ENCODE measurements around the gene FAM167B. TPM values are rescaled to one million over a fixed set of nuclear protein-coding genes. Genes with fewer than 3 reads are reported as not detected.
"Not testable (repeated sequence)": the region's sequence is repeated elsewhere in the genome, so short reads cannot be mapped to it uniquely, and the experiment has no call there.

Gene FAM167B
- total and polyA plus RNA-seq, 8 donors: 1.6 to 36.8 (median 4.7) TPM; not detected in 3

GRCh38 chr1:32291145-32291707 is 44.2 kb downstream of the FAM167B start:
- TF ChIP-seq EP300 (IDR thresholded peaks at IDR 0.05): no peak
- no peak for TF ChIP-seq POLR2A (IDR thresholded peaks at IDR 0.05)
- intact Hi-C loops (cut with DNase I; ENCODE audit: low total_unique reads): no loop called here
- Histone ChIP-seq H3K4me1 (peaks cover 10 to 60% (median 42%) of the 10 kb centered on the region in 4 donors), H3K36me3 (peaks cover 0 to 2% (median 0%) of the 10 kb centered on the region in 4 donors), H3K27ac (peak overlapping the region; percentile 89 to 93 (median 91)), H3K27me3 (no peaks in the 10 kb centered on the region), H3K4me3 (peak overlapping the region; percentile 66 to 87 (median 83)), H3K9me3 (no peaks in the 10 kb centered on the region)
- peak in 1 of 2 donors; percentile 43 for DNase-seq
- 29 to 40% (median 36%) methylated on average over 10 of the region's 10 CpGs for WGBS, 5 donors

- peak within 1 kb of the TSS; percentile 89 to 93 (median 91) for H3K27ac ChIP-seq
- intact Hi-C loops (cut with DNase I; ENCODE audit: low total_unique reads): no loop called here
- no peak for TF ChIP-seq EP300 (IDR thresholded peaks at IDR 0.05)
- TF ChIP-seq, protein P1, sequence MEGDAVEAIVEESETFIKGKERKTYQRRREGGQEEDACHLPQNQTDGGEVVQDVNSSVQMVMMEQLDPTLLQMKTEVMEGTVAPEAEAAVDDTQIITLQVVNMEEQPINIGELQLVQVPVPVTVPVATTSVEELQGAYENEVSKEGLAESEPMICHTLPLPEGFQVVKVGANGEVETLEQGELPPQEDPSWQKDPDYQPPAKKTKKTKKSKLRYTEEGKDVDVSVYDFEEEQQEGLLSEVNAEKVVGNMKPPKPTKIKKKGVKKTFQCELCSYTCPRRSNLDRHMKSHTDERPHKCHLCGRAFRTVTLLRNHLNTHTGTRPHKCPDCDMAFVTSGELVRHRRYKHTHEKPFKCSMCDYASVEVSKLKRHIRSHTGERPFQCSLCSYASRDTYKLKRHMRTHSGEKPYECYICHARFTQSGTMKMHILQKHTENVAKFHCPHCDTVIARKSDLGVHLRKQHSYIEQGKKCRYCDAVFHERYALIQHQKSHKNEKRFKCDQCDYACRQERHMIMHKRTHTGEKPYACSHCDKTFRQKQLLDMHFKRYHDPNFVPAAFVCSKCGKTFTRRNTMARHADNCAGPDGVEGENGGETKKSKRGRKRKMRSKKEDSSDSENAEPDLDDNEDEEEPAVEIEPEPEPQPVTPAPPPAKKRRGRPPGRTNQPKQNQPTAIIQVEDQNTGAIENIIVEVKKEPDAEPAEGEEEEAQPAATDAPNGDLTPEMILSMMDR (IDR thresholded peaks at IDR 0.05): no peak
- TF ChIP-seq POLR2AphosphoS5 (IDR thresholded peaks at IDR 0.05): peak; percentile 22 to 81 (median 80)
- H3K27me3 ChIP-seq: no peaks in the 10 kb centered on the region
- peak; percentile 98 to 99 for DNase-seq
- peaks cover 10 to 67% (median 46%) of the 10 kb centered on the region in 4 donors for H3K4me1 ChIP-seq
- peak within 1 kb of the TSS; percentile 66 to 87 (median 83) for H3K4me3 ChIP-seq
- H3K9me3 ChIP-seq: no peaks in the 10 kb centered on the region
- 0 to 1% (median 1%) methylated on average over 59 to 67 of the region's 67 CpGs for WGBS, 5 donors
- peaks cover 0 to 9% (median 0%) of the 10 kb centered on the region in 4 donors for H3K36me3 ChIP-seq
These were observed 44.9 kb downstream of the FAM167B start, which contains the start of gene HDAC1 for GRCh38 chr1:32291708-32292538. Gene HDAC1 (plus strand): TSS chr1:32292083. CDS start chr1:32292170, 87 bp downstream.

DNA sequence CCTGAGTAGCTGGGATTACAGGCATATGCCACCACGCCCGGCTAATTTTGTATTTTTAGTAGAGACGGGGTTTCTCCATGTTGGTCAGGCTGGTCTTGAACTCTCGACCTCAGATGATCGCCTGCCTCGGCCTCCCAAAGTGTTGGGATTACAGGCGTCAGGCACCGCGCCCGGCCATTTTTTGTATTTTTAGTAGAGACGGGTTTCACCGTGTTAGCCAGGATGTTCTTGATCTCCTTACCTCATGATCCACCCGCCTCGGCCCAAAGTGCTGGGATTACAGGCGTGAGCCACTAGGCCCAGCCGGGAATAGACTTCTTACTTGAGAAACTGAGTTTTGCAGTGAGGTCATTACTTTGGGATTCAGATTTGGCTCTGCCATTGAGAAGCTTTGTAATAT is 51.2 kb downstream of the FAM167B start:
- intact Hi-C loops (cut with DNase I; ENCODE audit: low total_unique reads); H3K9me3 ChIP-seq; H3K4me3 ChIP-seq; H3K27me3 ChIP-seq; H3K27ac ChIP-seq; DNase-seq: not testable (repeated sequence)
- Histone ChIP-seq H3K4me1 (peaks cover 0 to 54% (median 30%) of the 10 kb centered on the region in 4 donors), H3K36me3 (peaks cover 8 to 33% (median 18%) of the 10 kb centered on the region in 4 donors)
- WGBS, 5 donors: 93 to 98% (median 96%) methylated on average over 16 of the region's 16 CpGs

Small RNA genes within 50 kb of the gene (small RNA-seq; reads per million reads assigned to genes)
- gene RF00017 (0 reads per million in 4 donors), gene RF00019 (0 reads per million in 4 donors)

Other genes starting within 250 kb of the FAM167B start
- gene KHDRBS1, start 233.4 kb upstream of the FAM167B start, total RNA-seq: 10 to 100 TPM; 21.4 to 99.9 (median 76.9) TPM
- gene KHDRBS1, start 233.4 kb upstream of the FAM167B start, polyA plus RNA-seq: 10 to 100 TPM; 50.3 to 64.5 (median 53.6) TPM
- 1 to 10 TPM in 4 of 5 donors, not detected in 1; 2.2 to 6.2 (median 3.4) TPM for gene TMEM39B, start 174.3 kb upstream of the FAM167B start, total RNA-seq
- 1 to 10 TPM; 4.7 to 9.7 (median 6.4) TPM for gene TMEM39B, start 174.3 kb upstream of the FAM167B start, polyA plus RNA-seq
- gene KPNA6, start 139.2 kb upstream of the FAM167B start, total RNA-seq: 10 to 100 TPM; 14.6 to 38.0 (median 32.6) TPM
- 10 to 100 TPM in 1 of 3 donors, 1 to 10 TPM in 2; 7.6 to 11.3 (median 8.5) TPM for gene KPNA6, start 139.2 kb upstream of the FAM167B start, polyA plus RNA-seq
- gene TXLNA, start 67.5 kb upstream of the FAM167B start, total RNA-seq: 10 to 100 TPM; 20.6 to 48.1 (median 28.0) TPM
- 10 to 100 TPM in 2 of 3 donors, 1 to 10 TPM in 1; 9.8 to 18.4 (median 12.1) TPM for gene TXLNA, start 67.5 kb upstream of the FAM167B start, polyA plus RNA-seq
- 10 to 100 TPM in 1 of 5 donors, 1 to 10 TPM in 1, under 1 TPM in 1, not detected in 2; 0.45 to 27.8 (median 5.3) TPM for gene CCDC28B, start 46.6 kb upstream of the FAM167B start, total RNA-seq
- gene CCDC28B, start 46.6 kb upstream of the FAM167B start, polyA plus RNA-seq: 10 to 100 TPM in 2 of 3 donors, 1 to 10 TPM in 1; 8.7 to 11.8 (median 10.7) TPM
- gene IQCC, start 41.6 kb upstream of the FAM167B start, total RNA-seq: 1 to 10 TPM in 4 of 5 donors, not detected in 1; 2.3 to 5.5 (median 2.9) TPM
- 1 to 10 TPM; 1.3 to 2.1 (median 1.7) TPM for gene IQCC, start 41.6 kb upstream of the FAM167B start, polyA plus RNA-seq
- not detected for gene DCDC2B, start 38.1 kb upstream of the FAM167B start, total RNA-seq
- not detected for gene DCDC2B, start 38.1 kb upstream of the FAM167B start, polyA plus RNA-seq
- gene TMEM234, start 24.9 kb upstream of the FAM167B start, total RNA-seq: 100 to 1,000 TPM in 1 of 5 donors, 10 to 100 TPM in 4; 19.1 to 169 (median 27.1) TPM
- 10 to 100 TPM; 11.6 to 14.3 (median 13.4) TPM for gene TMEM234, start 24.9 kb upstream of the FAM167B start, polyA plus RNA-seq
- 100 to 1,000 TPM in 2 of 5 donors, 10 to 100 TPM in 3; 21.1 to 444 (median 90.1) TPM for gene EIF3I, start 24.8 kb upstream of the FAM167B start, total RNA-seq
- 100 to 1,000 TPM; 180 to 245 (median 198) TPM for gene EIF3I, start 24.8 kb upstream of the FAM167B start, polyA plus RNA-seq
- gene LCK, start 4.0 kb downstream of the FAM167B start, total RNA-seq: 1 to 10 TPM in 4 of 5 donors, under 1 TPM in 1; 0.58 to 6.4 (median 2.0) TPM
- 1 to 10 TPM; 1.5 to 4.1 (median 2.3) TPM for gene LCK, start 4.0 kb downstream of the FAM167B start, polyA plus RNA-seq
- 100 to 1,000 TPM in 1 of 5 donors, 10 to 100 TPM in 4; 62.0 to 143 (median 77.0) TPM for gene HDAC1, start 44.9 kb downstream of the FAM167B start, total RNA-seq
- 100 to 1,000 TPM in 1 of 3 donors, 10 to 100 TPM in 2; 50.7 to 113 (median 57.1) TPM for gene HDAC1, start 44.9 kb downstream of the FAM167B start, polyA plus RNA-seq
- gene MARCKSL1, start 89.0 kb downstream of the FAM167B start, total RNA-seq: 10 to 100 TPM in 4 of 5 donors, 1 to 10 TPM in 1; 7.6 to 99.4 (median 22.9) TPM
- 100 to 1,000 TPM in 1 of 3 donors, 10 to 100 TPM in 2; 46.4 to 100 (median 95.3) TPM for gene MARCKSL1, start 89.0 kb downstream of the FAM167B start, polyA plus RNA-seq
- gene FAM229A, start 115.3 kb downstream of the FAM167B start, total RNA-seq: 10 to 100 TPM in 2 of 5 donors, 1 to 10 TPM in 3; 2.2 to 21.6 (median 8.8) TPM
- gene FAM229A, start 115.3 kb downstream of the FAM167B start, polyA plus RNA-seq: 10 to 100 TPM in 1 of 3 donors, 1 to 10 TPM in 2; 7.8 to 10.3 (median 8.7) TPM
- gene TSSK3, start 115.3 kb downstream of the FAM167B start, total RNA-seq: under 1 TPM in 1 of 5 donors, not detected in 4; 0.92 TPM
- gene TSSK3, start 115.3 kb downstream of the FAM167B start, polyA plus RNA-seq: under 1 TPM in 1 of 3 donors, not detected in 2; 0.43 TPM
- gene BSDC1, start 147.2 kb downstream of the FAM167B start, total RNA-seq: 100 to 1,000 TPM in 1 of 5 donors, 10 to 100 TPM in 4; 35.9 to 126 (median 57.6) TPM
- gene BSDC1, start 147.2 kb downstream of the FAM167B start, polyA plus RNA-seq: 10 to 100 TPM; 23.8 to 39.0 (median 36.8) TPM
- under 1 TPM in 2 of 5 donors, not detected in 3; under 0.01 to 0.37 TPM for gene ZBTB8B, start 217.8 kb downstream of the FAM167B start, total RNA-seq
- gene ZBTB8B, start 217.8 kb downstream of the FAM167B start, polyA plus RNA-seq: under 1 TPM in 1 of 3 donors, not detected in 2; 0.15 TPM